ENCODE measurements around the gene LZTS2.
"Not testable (repeated sequence)": the region's sequence is repeated elsewhere in the genome, so short reads cannot be mapped to it uniquely, and the experiment has no call there.

The LZTS2 gene

GRCh38 chr10:101031128-101031795 lies 31.7 kb downstream of the LZTS2 start, which contains the start of the genes PDZD7 and SFXN3:
Gene PDZD7, minus strand, starts transcription at chr10:101031129. Its CDS starts 910 bp downstream, at chr10:101030219.
Gene SFXN3, plus strand, starts transcription at chr10:101031234. Its CDS starts 3,461 bp downstream, at chr10:101034695.
- Histone ChIP-seq H3K4me1 (ENCODE audit: control insufficient read depth in 1 of 2, insufficient read depth in 2 of 2, low read length in 2 of 2) (peaks cover 27 to 46% of the 10 kb centered on the region in 2 donors), H3K4me3 (ENCODE audit: low read depth in 1 of 2, low read length in 2 of 2) (peak within 1 kb of the TSS; percentile 69 to 84), H3K27me3 (ENCODE audit: control insufficient read depth in 1 of 2, insufficient read depth in 2 of 2, low read length in 2 of 2) (peaks cover 0 to 2% of the 10 kb centered on the region in 2 donors), H3K9me3 (ENCODE audit: control insufficient read depth in 1 of 2, low read length in 2 of 2) (no peaks in the 10 kb centered on the region), H3K36me3 (ENCODE audit: control insufficient read depth in 1 of 2, insufficient read depth in 2 of 2, low read length in 2 of 2) (peaks cover 14 to 18% of the 10 kb centered on the region in 2 donors), H3K9ac (ENCODE audit: low read depth in 1 of 2, low read length in 2 of 2) (peak within 1 kb of the TSS; percentile 58 to 81), H3K27ac (ENCODE audit: low read depth, low read length) (peak within 1 kb of the TSS; percentile 97)

- peaks cover 0 to 2% of the 10 kb centered on the region in 2 donors for H3K27me3 ChIP-seq (ENCODE audit: control insufficient read depth in 1 of 2, insufficient read depth in 2 of 2, low read length in 2 of 2)
- H3K9ac ChIP-seq (ENCODE audit: low read depth in 1 of 2, low read length in 2 of 2) = peak overlapping the region; percentile 58 to 81
- peaks cover 22 to 25% of the 10 kb centered on the region in 2 donors for H3K36me3 ChIP-seq (ENCODE audit: control insufficient read depth in 1 of 2, insufficient read depth in 2 of 2, low read length in 2 of 2)
- H3K9me3 ChIP-seq (ENCODE audit: control insufficient read depth in 1 of 2, low read length in 2 of 2) = no peaks in the 10 kb centered on the region
- peak overlapping the region; percentile 97 for H3K27ac ChIP-seq (ENCODE audit: low read depth, low read length)
- H3K4me1 ChIP-seq (ENCODE audit: control insufficient read depth in 1 of 2, insufficient read depth in 2 of 2, low read length in 2 of 2) = peaks cover 35 to 52% of the 10 kb centered on the region in 2 donors
- peak overlapping the region; percentile 69 to 84 for H3K4me3 ChIP-seq (ENCODE audit: low read depth in 1 of 2, low read length in 2 of 2)
Measured at GRCh38 chr10:101031796-101032636, 32.4 kb downstream of the LZTS2 start.

GRCh38 chr10:101032637-101033224 lies 33.1 kb downstream of the LZTS2 start:
- H3K9ac ChIP-seq (ENCODE audit: low read depth in 1 of 2, low read length in 2 of 2) = peak overlapping the region; percentile 58 to 81
- H3K27ac ChIP-seq (ENCODE audit: low read depth, low read length) = peak overlapping the region; percentile 97
- H3K9me3 ChIP-seq (ENCODE audit: control insufficient read depth in 1 of 2, low read length in 2 of 2) = no peaks in the 10 kb centered on the region
- peak overlapping the region; percentile 69 to 84 for H3K4me3 ChIP-seq (ENCODE audit: low read depth in 1 of 2, low read length in 2 of 2)
- H3K4me1 ChIP-seq (ENCODE audit: control insufficient read depth in 1 of 2, insufficient read depth in 2 of 2, low read length in 2 of 2) = peaks cover 35 to 58% of the 10 kb centered on the region in 2 donors
- H3K36me3 ChIP-seq (ENCODE audit: control insufficient read depth in 1 of 2, insufficient read depth in 2 of 2, low read length in 2 of 2) = peaks cover 28 to 32% of the 10 kb centered on the region in 2 donors
- peaks cover 0 to 2% of the 10 kb centered on the region in 2 donors for H3K27me3 ChIP-seq (ENCODE audit: control insufficient read depth in 1 of 2, insufficient read depth in 2 of 2, low read length in 2 of 2)

- H3K27me3 ChIP-seq (ENCODE audit: control insufficient read depth in 1 of 2, insufficient read depth in 2 of 2, low read length in 2 of 2) = peaks cover 0 to 2% of the 10 kb centered on the region in 2 donors
- peak overlapping the region; percentile 97 for H3K27ac ChIP-seq (ENCODE audit: low read depth, low read length)
- peak overlapping the region; percentile 69 to 84 for H3K4me3 ChIP-seq (ENCODE audit: low read depth in 1 of 2, low read length in 2 of 2)
- H3K4me1 ChIP-seq (ENCODE audit: control insufficient read depth in 1 of 2, insufficient read depth in 2 of 2, low read length in 2 of 2) = peaks cover 35 to 58% of the 10 kb centered on the region in 2 donors
- peaks cover 34 to 38% of the 10 kb centered on the region in 2 donors for H3K36me3 ChIP-seq (ENCODE audit: control insufficient read depth in 1 of 2, insufficient read depth in 2 of 2, low read length in 2 of 2)
- H3K9ac ChIP-seq (ENCODE audit: low read depth in 1 of 2, low read length in 2 of 2) = peak overlapping the region; percentile 58 to 81
- no peaks in the 10 kb centered on the region for H3K9me3 ChIP-seq (ENCODE audit: control insufficient read depth in 1 of 2, low read length in 2 of 2)
Measured at GRCh38 chr10:101033276-101033675, 33.7 kb downstream of the LZTS2 start.

- not testable (repeated sequence) for H3K27me3 ChIP-seq (ENCODE audit: control insufficient read depth in 1 of 2, insufficient read depth in 2 of 2, low read length in 2 of 2); H3K9ac ChIP-seq (ENCODE audit: low read depth in 1 of 2, low read length in 2 of 2); H3K9me3 ChIP-seq (ENCODE audit: control insufficient read depth in 1 of 2, low read length in 2 of 2); H3K27ac ChIP-seq (ENCODE audit: low read depth, low read length)
- H3K4me1 ChIP-seq (ENCODE audit: control insufficient read depth in 1 of 2, insufficient read depth in 2 of 2, low read length in 2 of 2) = peaks cover 35 to 50% of the 10 kb centered on the region in 2 donors
- H3K4me3 ChIP-seq (ENCODE audit: low read depth in 1 of 2, low read length in 2 of 2) = peak overlapping the region; percentile 9 to 13
- peaks cover 43 to 49% of the 10 kb centered on the region in 2 donors for H3K36me3 ChIP-seq (ENCODE audit: control insufficient read depth in 1 of 2, insufficient read depth in 2 of 2, low read length in 2 of 2)
Measured at GRCh38 chr10:101034404-101034803, 34.8 kb downstream of the LZTS2 start.

- no peaks in the 10 kb centered on the region for H3K27me3 ChIP-seq (ENCODE audit: control insufficient read depth in 1 of 2, insufficient read depth in 2 of 2, low read length in 2 of 2)
Measured at GRCh38 chr10:101035314-101035713, 35.7 kb downstream of the LZTS2 start.

GRCh38 chr10:101035916-101036702 lies 36.5 kb downstream of the LZTS2 start:
- no peaks in the 10 kb centered on the region for H3K9me3 ChIP-seq (ENCODE audit: control insufficient read depth in 1 of 2, low read length in 2 of 2)
- no peak overlapping the region for H3K4me3 ChIP-seq (ENCODE audit: low read depth in 1 of 2, low read length in 2 of 2)
- peaks cover 39 to 49% of the 10 kb centered on the region in 2 donors for H3K4me1 ChIP-seq (ENCODE audit: control insufficient read depth in 1 of 2, insufficient read depth in 2 of 2, low read length in 2 of 2)
- H3K27me3 ChIP-seq (ENCODE audit: control insufficient read depth in 1 of 2, insufficient read depth in 2 of 2, low read length in 2 of 2) = no peaks in the 10 kb centered on the region
- H3K27ac ChIP-seq (ENCODE audit: low read depth, low read length) = no peak overlapping the region
- H3K9ac ChIP-seq (ENCODE audit: low read depth in 1 of 2, low read length in 2 of 2) = peak overlapping the region in 1 of 2 donors; percentile 12
- H3K36me3 ChIP-seq (ENCODE audit: control insufficient read depth in 1 of 2, insufficient read depth in 2 of 2, low read length in 2 of 2) = peaks cover 47 to 56% of the 10 kb centered on the region in 2 donors

More at GRCh38 chr10:101035314-101035713, 35.7 kb downstream of the LZTS2 start:
- H3K4me1 ChIP-seq (ENCODE audit: control insufficient read depth in 1 of 2, insufficient read depth in 2 of 2, low read length in 2 of 2) = peaks cover 35 to 49% of the 10 kb centered on the region in 2 donors
- H3K9ac ChIP-seq (ENCODE audit: low read depth in 1 of 2, low read length in 2 of 2) = no peak overlapping the region
- H3K36me3 ChIP-seq (ENCODE audit: control insufficient read depth in 1 of 2, insufficient read depth in 2 of 2, low read length in 2 of 2) = peaks cover 47 to 56% of the 10 kb centered on the region in 2 donors
- no peak overlapping the region for H3K4me3 ChIP-seq (ENCODE audit: low read depth in 1 of 2, low read length in 2 of 2)
- no peaks in the 10 kb centered on the region for H3K9me3 ChIP-seq (ENCODE audit: control insufficient read depth in 1 of 2, low read length in 2 of 2)
- no peak overlapping the region for H3K27ac ChIP-seq (ENCODE audit: low read depth, low read length)

GRCh38 chr10:101036726-101037125 lies 37.1 kb downstream of the LZTS2 start:
- Histone ChIP-seq H3K27me3 (ENCODE audit: control insufficient read depth in 1 of 2, insufficient read depth in 2 of 2, low read length in 2 of 2) (no peaks in the 10 kb centered on the region), H3K4me1 (ENCODE audit: control insufficient read depth in 1 of 2, insufficient read depth in 2 of 2, low read length in 2 of 2) (peaks cover 42 to 48% of the 10 kb centered on the region in 2 donors), H3K9ac (ENCODE audit: low read depth in 1 of 2, low read length in 2 of 2) (peak overlapping the region in 1 of 2 donors; percentile 12), H3K4me3 (ENCODE audit: low read depth in 1 of 2, low read length in 2 of 2) (no peak overlapping the region), H3K9me3 (ENCODE audit: control insufficient read depth in 1 of 2, low read length in 2 of 2) (no peaks in the 10 kb centered on the region), H3K27ac (ENCODE audit: low read depth, low read length) (no peak overlapping the region), H3K36me3 (ENCODE audit: control insufficient read depth in 1 of 2, insufficient read depth in 2 of 2, low read length in 2 of 2) (peaks cover 47 to 56% of the 10 kb centered on the region in 2 donors)

GRCh38 chr10:101038484-101038883 lies 38.9 kb downstream of the LZTS2 start:
- H3K27ac ChIP-seq (ENCODE audit: low read depth, low read length) = no peak overlapping the region
- no peak overlapping the region for H3K9ac ChIP-seq (ENCODE audit: low read depth in 1 of 2, low read length in 2 of 2)
- peaks cover 44 to 50% of the 10 kb centered on the region in 2 donors for H3K4me1 ChIP-seq (ENCODE audit: control insufficient read depth in 1 of 2, insufficient read depth in 2 of 2, low read length in 2 of 2)
- H3K9me3 ChIP-seq (ENCODE audit: control insufficient read depth in 1 of 2, low read length in 2 of 2) = no peaks in the 10 kb centered on the region
- H3K27me3 ChIP-seq (ENCODE audit: control insufficient read depth in 1 of 2, insufficient read depth in 2 of 2, low read length in 2 of 2) = no peaks in the 10 kb centered on the region
- H3K36me3 ChIP-seq (ENCODE audit: control insufficient read depth in 1 of 2, insufficient read depth in 2 of 2, low read length in 2 of 2) = peaks cover 47 to 56% of the 10 kb centered on the region in 2 donors
- no peak overlapping the region for H3K4me3 ChIP-seq (ENCODE audit: low read depth in 1 of 2, low read length in 2 of 2)
